Tibial artery (tissue), 4 donors: ENCODE data around the gene IL34.

Source experiments
- DNase-seq, 2 donors: peaks; one replicate each; pipeline ENCODE4 v3.0.0-alpha.2; 2019
- H3K27ac ChIP-seq, 2 donors: fragments of 200-600 bp; sonication (generic) in 1 of 2; 1 replicate in 1 of 2; 2 replicates in 1 of 2; pipeline ENCODE4 v1.5.1; 2018 to 2019; ENCODE audit warnings: mild to moderate bottlenecking in 1 of 2
- H3K27me3 ChIP-seq, 2 donors: fragments of 200-600 bp; sonication (generic) in 1 of 2; one replicate each; pipeline versions ENCODE4 v1.5.1 to v1.6.0; 2016 to 2019
- H3K36me3 ChIP-seq, 3 donors: fragments of 200-600 bp; sonication (generic) in 2 of 3; one replicate each; pipeline ENCODE4 v1.5.1; 2016 to 2019; ENCODE audit warnings: mild to moderate bottlenecking in 2 of 3
- H3K4me1 ChIP-seq, 4 donors: fragments of 200-600 bp; sonication (generic) in 2 of 4; 1 replicate in 3 of 4; 2 replicates in 1 of 4; pipeline ENCODE4 v1.5.1; 2016 to 2019
- H3K4me3 ChIP-seq, 2 donors: fragments of 200-600 bp; sonication (generic) in 1 of 2; 1 replicate in 1 of 2; 2 replicates in 1 of 2; pipeline ENCODE4 v1.5.1; 2018 to 2019; ENCODE audit warnings: mild to moderate bottlenecking in 2 of 2
- H3K9me3 ChIP-seq, 3 donors: fragments of 200-600 bp; sonication (generic) in 1 of 3; one replicate each; pipeline ENCODE4 v1.5.1; 2016 to 2019
- CTCF ChIP-seq, 2 experiments: fragments of 200-600 bp in 1 of 2; fragments of 450-650 bp in 1 of 2; IDR thresholded peaks; one replicate each; pipeline ENCODE4 v1.5.1; 2017 to 2019; ENCODE audit warnings: antibody characterized with exemption in 2 of 2, mild to moderate bottlenecking in 1 of 2, moderate library complexity in 1 of 2
- intact Hi-C: fragments of 100-400 bp; cut with DNase I; formaldehyde crosslinking; loops from one replicate; pipeline ENCODE4 v1.15.0; 2023; ENCODE audit warnings: low total_unique reads

Gene IL34

GRCh38 chr16:70688246-70688742 is 41.9 kb downstream of the IL34 start:
- Histone ChIP-seq H3K9me3 (no peaks in the 10 kb centered on the region), H3K4me1 (peaks cover 37 to 89% (median 86%) of the 10 kb centered on the region in 4 donors), H3K27ac (peak overlapping the region; percentile 99 to 100), H3K4me3 (no peak overlapping the region), H3K27me3 (no peaks in the 10 kb centered on the region), H3K36me3 (peaks cover 0 to 5% (median 0%) of the 10 kb centered on the region in 3 donors)
- intact Hi-C loops: no loop called here
- peak; percentile 68 to 87 for DNase-seq
- no peak for TF ChIP-seq CTCF (IDR thresholded peaks at IDR 0.05)

GRCh38 chr16:70689035-70689969 is 42.9 kb downstream of the IL34 start:
- intact Hi-C loops: no loop called here
- no peaks in the 10 kb centered on the region for H3K27me3 ChIP-seq
- H3K27ac ChIP-seq: peak overlapping the region; percentile 99 to 100
- DNase-seq: peak in 1 of 2 donors; percentile 86
- H3K36me3 ChIP-seq: no peaks in the 10 kb centered on the region
- no peak overlapping the region for H3K4me3 ChIP-seq
- H3K4me1 ChIP-seq: peaks cover 37 to 89% (median 86%) of the 10 kb centered on the region in 4 donors
- no peaks in the 10 kb centered on the region for H3K9me3 ChIP-seq
- no peak for TF ChIP-seq CTCF (IDR thresholded peaks at IDR 0.05)

- intact Hi-C loops: no loop called here
- Histone ChIP-seq H3K4me1 (peaks cover 37 to 90% (median 88%) of the 10 kb centered on the region in 4 donors), H3K9me3 (no peaks in the 10 kb centered on the region), H3K27ac (peak overlapping the region; percentile 99 to 100), H3K4me3 (no peak overlapping the region), H3K36me3 (no peaks in the 10 kb centered on the region), H3K27me3 (no peaks in the 10 kb centered on the region)
- DNase-seq: peak in 1 of 2 donors; percentile 66
- no peak for TF ChIP-seq CTCF (IDR thresholded peaks at IDR 0.05)
Measured at GRCh38 chr16:70689970-70690891, 43.9 kb downstream of the IL34 start.

GRCh38 chr16:70691223-70692129 is 45.1 kb downstream of the IL34 start:
- H3K27me3 ChIP-seq: no peaks in the 10 kb centered on the region

More at GRCh38 chr16:70691223-70692129, 45.1 kb downstream of the IL34 start:
- no peaks in the 10 kb centered on the region for H3K36me3 ChIP-seq
- no peaks in the 10 kb centered on the region for H3K9me3 ChIP-seq
- peaks cover 37 to 99% (median 93%) of the 10 kb centered on the region in 4 donors for H3K4me1 ChIP-seq
- intact Hi-C loops: no loop called here
- peak overlapping the region; percentile 99 to 100 for H3K27ac ChIP-seq
- DNase-seq: peak; percentile 93 to 98
- no peak for TF ChIP-seq CTCF (IDR thresholded peaks at IDR 0.05)
- no peak overlapping the region for H3K4me3 ChIP-seq
